Stimulated activated CD8-positive, alpha-beta memory T cell treated with anti-CD3 and anti-CD28 coated beads, Interleukin-4, amount 100 ng/mL, for 1 hour (primary cell): Measurements from ENCODE around the gene KCNJ12.
"Not testable (repeated sequence)": the region's sequence is repeated elsewhere in the genome, so short reads cannot be mapped to it uniquely, and the experiment has no call there.

ENCODE experiments used
- DNase-seq, 2 donors: peaks; one replicate each; pipeline ENCODE4 v3.0.0-alpha.2; 2020; ENCODE audit warnings: low read depth in 2 of 2, low spot score in 1 of 2

The KCNJ12 gene

GRCh38 chr17:21406616-21407404 lies 30.7 kb downstream of the KCNJ12 start:
- not testable (repeated sequence) for DNase-seq

GRCh38 chr17:21407752-21408151 lies 31.6 kb downstream of the KCNJ12 start:
- DNase-seq: not testable (repeated sequence)

GRCh38 chr17:21408224-21408623 lies 32.1 kb downstream of the KCNJ12 start:
- DNase-seq: not testable (repeated sequence)

DNA sequence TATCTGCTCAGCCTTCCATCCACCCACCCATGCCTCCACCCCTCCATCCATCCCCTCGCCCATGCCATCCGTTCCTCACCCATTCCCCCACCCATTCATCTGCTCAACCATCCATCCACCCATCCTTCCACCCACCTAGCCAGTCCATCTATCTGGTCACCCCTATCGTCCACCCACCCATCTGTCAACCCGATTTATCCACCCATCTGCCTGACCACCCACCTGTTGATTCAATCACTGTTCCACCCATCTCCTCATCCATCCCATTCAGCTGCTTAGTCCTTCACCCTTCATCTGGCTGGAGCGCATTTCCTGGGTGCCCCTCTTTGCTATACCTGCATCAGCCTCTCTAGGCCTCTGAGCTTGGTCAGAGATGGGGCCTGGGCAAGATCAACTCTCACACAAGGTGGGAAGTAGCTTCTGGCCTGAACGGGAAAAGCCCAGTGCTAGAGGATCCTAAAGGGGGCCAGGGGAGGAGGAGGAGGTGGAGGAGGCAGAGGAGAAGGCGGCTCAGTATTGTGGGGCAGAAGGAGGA lies 32.7 kb downstream of the KCNJ12 start:
- not testable (repeated sequence) for DNase-seq

GRCh38 chr17:21409388-21409787 lies 33.2 kb downstream of the KCNJ12 start:
- DNase-seq: not testable (repeated sequence)

DNA sequence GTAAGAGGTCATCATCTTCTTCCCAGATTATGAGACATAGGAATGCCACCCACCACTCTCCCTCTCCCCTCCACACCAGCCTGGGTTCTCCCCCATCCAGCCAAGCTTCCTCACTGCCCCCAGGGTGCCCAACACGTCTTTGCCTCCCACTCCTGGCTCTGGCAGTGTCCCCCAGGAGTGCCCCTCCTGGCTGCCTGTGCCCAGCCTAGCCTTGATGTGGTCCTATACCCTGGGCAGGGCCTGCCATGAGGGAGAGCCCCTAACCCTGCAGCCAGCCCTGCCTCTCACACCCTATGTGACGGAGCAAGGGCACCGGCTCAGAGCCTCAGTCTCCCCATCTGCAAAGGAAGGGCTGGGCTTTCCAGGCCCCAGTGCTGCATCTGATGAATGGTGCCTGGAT lies 33.8 kb downstream of the KCNJ12 start:
- DNase-seq: not testable (repeated sequence)

GRCh38 chr17:21410371-21410770 lies 34.2 kb downstream of the KCNJ12 start:
- not testable (repeated sequence) for DNase-seq

DNA sequence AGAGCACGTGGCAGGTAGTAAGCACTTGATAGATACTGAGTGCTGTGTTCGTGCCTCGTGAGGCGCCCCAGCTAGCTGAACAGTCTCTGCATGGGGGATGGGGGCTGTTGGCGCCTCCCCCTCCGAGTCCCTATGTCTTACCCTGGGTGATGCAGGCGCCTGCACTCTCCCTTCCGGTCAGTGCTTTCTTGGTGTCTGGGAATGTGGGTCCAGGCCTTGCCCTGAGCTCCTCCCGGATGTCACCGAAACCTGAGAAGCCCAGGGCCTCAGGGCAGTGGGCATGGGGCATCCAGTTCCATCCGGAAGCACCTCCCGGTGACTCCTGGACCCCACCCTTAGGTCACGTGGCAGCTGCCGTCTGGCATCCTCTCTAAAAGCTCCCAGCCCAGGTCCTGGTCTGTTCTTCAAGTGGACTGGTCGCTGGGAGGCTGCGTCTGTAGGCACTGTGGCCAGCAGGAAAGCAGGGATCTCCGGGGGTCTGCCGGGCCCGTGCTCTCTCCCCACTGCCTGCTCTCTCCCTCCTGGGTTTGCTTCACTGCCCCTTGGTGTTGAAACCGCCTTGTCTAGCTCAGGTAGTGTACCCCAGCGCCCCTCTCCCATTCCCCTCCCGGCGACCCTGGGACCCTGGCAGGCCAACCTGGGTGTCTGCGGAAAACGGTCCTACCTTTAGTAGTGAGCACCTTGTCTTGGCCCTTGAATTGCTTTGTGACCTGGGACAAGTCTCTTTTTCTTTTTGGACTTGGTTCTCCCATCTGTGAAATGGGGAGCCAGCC lies 34.9 kb downstream of the KCNJ12 start:
- not testable (repeated sequence) for DNase-seq

- not testable (repeated sequence) for DNase-seq
Observed at GRCh38 chr17:21411679-21412205, 35.6 kb downstream of the KCNJ12 start.

- not testable (repeated sequence) for DNase-seq
Observed at GRCh38 chr17:21412207-21412681, 36.1 kb downstream of the KCNJ12 start.

DNA sequence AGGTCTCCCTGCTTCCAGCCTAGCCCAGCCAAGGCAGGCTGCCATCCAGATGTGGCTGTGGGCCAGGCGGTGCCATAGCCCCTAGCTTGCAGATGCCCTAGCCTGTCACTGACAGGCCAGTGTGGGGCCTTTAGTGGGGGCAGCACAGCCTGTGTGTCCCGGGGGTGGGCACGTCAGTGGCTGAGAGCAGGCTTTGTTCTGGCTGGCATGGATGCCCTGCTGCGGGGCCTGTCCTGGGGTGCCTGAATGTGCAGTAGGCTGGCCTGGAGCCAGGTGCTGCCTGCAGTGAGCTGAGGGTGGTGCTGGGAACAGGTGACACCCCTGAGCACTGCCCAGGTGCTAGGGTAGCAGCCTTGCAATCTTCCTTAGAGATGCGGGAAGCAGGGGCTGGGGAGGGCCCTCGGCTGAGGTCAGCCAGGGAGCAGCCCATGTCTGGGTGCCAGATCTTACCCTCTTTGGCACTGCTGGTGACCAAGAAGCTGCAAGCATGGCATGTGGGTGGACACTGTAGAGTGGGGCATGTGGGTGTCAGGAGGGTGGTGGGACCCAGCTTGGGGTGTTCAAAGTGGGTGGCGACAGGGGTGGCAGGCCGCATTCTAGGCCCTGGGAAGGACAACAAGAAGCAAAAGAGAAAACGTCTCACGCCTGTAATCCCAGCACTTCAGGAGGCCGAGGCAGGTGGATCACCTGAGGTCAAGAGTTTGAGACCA lies 37.6 kb downstream of the KCNJ12 start:
- not testable (repeated sequence) for DNase-seq

DNA sequence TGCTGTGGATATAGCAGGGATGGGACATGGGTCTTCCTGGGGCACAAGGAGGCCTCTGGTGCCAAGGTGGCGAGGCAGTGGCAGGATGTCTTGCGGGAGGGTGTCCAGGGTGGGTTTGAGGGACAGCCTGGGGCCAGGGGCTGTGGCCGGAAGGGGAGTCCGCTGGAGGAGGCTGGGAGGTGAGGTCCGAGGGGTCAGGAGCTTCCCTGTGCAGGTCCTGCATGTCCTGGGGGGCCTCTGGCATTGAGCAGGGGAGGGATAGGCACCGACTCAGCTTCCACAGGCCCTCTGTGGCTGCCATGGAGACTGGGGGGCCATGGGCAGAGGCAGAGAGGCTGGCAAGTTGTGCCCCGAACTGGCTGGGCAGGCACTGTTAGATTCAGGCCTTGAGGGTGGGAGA lies 38.5 kb downstream of the KCNJ12 start:
- DNase-seq: not testable (repeated sequence)

DNA sequence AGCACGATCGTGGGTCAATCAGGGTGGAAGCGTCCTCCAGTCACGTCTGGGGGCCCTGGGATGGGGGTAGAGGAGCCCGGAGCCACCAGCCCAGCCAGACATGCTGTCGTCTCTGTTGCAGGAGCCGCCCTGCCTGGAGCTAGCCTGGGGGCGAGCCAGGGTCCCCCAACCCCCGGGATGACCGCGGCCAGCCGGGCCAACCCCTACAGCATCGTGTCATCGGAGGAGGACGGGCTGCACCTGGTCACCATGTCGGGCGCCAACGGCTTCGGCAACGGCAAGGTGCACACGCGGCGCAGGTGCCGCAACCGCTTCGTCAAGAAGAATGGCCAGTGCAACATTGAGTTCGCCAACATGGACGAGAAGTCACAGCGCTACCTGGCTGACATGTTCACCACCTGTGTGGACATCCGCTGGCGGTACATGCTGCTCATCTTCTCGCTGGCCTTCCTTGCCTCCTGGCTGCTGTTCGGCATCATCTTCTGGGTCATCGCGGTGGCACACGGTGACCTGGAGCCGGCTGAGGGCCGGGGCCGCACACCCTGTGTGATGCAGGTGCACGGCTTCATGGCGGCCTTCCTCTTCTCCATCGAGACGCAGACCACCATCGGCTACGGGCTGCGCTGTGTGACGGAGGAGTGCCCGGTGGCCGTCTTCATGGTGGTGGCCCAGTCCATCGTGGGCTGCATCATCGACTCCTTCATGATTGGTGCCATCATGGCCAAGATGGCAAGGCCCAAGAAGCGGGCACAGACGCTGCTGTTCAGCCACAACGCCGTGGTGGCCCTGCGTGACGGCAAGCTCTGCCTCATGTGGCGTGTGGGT lies 39.2 kb downstream of the KCNJ12 start:
- DNase-seq: not testable (repeated sequence)

GRCh38 chr17:21416471-21416981 lies 40.4 kb downstream of the KCNJ12 start:
- DNase-seq: not testable (repeated sequence)

DNA sequence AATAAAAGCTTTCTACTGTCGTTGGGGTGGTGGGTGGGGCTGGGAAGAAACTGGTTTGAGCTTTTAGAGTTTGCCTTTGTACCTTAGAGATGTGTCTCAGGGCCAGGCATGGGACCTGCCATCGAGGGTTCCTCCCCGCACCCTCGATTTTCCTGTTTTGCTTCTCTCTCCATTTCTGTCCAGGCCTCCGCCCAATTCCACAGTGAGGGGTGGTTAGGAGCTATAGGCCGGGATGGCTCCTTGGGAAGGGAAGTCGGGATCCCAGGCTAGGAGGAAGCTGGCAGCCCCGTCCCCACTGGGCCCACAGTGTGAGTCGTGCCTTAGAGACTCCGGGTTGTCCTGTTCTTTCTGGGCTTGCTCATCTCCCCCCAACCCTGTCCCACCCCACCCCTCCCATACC lies 41.2 kb downstream of the KCNJ12 start:
- not testable (repeated sequence) for DNase-seq

DNA sequence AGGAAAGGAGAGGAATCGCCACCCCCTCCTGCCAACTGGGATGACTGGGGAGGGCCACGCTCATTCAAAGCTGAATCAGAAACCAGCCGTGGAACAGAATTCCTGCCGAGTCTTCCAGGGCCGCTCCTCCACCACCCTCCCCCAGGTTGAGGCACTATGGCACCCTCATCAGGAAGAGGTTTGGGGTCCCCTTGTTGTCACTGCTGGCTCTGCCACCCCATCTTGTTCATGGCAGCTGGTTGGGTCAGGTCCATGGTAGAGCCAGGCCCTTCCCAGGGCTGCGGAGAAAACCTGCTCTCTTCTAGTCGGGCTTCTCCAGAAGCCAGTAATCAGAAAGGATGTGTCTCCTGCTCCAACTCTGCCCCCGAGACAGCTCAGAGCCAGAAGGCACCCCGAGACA lies 41.8 kb downstream of the KCNJ12 start:
- DNase-seq: no peak

GRCh38 chr17:21418446-21419298 lies 42.5 kb downstream of the KCNJ12 start:
- DNase-seq: no peak

DNA sequence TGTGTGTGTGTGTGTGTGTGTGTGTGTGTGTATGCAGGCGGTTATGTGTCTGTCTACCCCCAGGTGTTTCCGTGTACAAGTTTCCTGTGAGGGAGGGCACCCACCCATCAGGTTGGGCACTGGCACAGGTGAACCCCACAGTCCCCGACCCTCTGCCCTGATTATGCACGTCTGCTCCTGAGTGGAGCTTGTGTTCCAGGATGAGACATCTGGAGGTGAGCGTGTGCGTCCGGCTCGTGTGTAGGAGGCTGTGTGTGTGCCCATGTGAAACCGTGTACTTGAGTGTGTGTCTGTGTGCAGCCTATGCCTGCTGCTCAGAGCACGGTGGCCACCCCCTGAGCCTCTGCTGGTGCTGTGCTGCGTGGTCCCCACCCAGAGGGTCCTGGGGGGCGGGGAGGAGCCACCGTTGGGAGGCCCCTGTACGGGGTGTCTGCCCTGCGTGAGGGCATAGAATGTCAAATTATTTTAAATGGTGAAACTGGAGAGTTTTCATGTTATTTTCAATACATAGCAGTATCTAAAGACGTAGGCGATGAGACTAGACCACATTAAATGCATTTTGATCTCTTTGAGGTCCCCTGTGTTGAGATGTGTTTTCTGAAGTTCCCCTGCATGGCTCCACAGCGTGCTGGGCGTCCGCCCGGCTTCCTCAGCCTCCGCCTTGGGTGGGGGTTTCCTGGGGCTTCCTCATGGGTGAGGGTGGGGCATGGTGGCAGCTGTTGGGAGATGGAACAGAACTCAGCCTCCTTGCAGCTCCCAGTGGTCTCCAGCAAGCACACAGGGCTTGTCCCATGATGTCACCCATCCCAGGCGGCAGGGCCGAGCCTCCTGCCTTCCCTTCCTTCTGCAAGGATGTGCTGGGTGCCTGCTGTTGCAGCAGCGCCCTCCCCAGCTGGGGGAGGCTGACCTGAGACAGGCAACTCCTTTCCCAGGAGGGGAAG lies 43.4 kb downstream of the KCNJ12 start:
- no peak for DNase-seq
